A549 (cell line): ENCODE measurements around the gene LAMB3. TPM values are rescaled to one million over a fixed set of nuclear protein-coding genes. Genes with fewer than 3 reads are reported as not detected.

Experiments
- ATAC-seq, 2 experiments: fragments of 200-7000 bp in 1 of 2; fragments of >200 bp in 1 of 2; cut with Nextera tagmentation in 1 of 2; cut with Tn5 transposase in 1 of 2; 3 replicates each; pipeline versions ENCODE4 v1.8.0 to v1.9.1; 2018 to 2020; ENCODE audit warnings: mild to moderate bottlenecking in 1 of 2, moderate library complexity in 1 of 2
- CTCF ChIA-PET: fragments of 300-600 bp; sonication (Branson Sonifier 250); formaldehyde crosslinking; extraction: SDS; loops from one replicate; lab custom pipeline; 2021; ENCODE audit warnings: antibody characterized with exemption, inconsistent platforms; lab: Yijun Ruan, JAX
- POLR2A ChIA-PET: fragments of 350-600 bp; formaldehyde crosslinking; extraction: SDS; loops from one replicate; lab custom pipeline; 2021; ENCODE audit warnings: antibody characterized with exemption, inconsistent platforms; lab: Yijun Ruan, JAX
- DNase-seq, 2 experiments: peaks; one replicate each; pipeline versions ENCODE4 v3.0.0 to v3.0.0-alpha.2; 2011 to 2016; ENCODE audit warnings: low read depth in 1 of 2, low spot score in 1 of 2
- FAIRE-seq: peaks from 2 replicates; lab custom pipeline; 2011; peaks lifted over from hg19 to GRCh38; lab: Jason Lieb, UNC
- H3K27ac ChIP-seq, 2 experiments: fragments of >200 bp; sonication (Bioruptor Twin); formaldehyde crosslinking; 3 replicates each; pipeline ENCODE4 v1.5.1; 2016 to 2017
- H3K4me1 ChIP-seq: fragments of >200 bp; sonication (Bioruptor Twin); formaldehyde crosslinking; 3 replicates; pipeline ENCODE4 v1.6.1; 2016
- H3K4me2 ChIP-seq: fragments of >200 bp; sonication (Bioruptor Twin); formaldehyde crosslinking; 3 replicates; pipeline ENCODE4 v1.6.1; 2016
- H3K4me3 ChIP-seq: fragments of >200 bp; sonication (Bioruptor Twin); formaldehyde crosslinking; 3 replicates; pipeline ENCODE4 v1.5.1; 2016
- H3K9me3 ChIP-seq: fragments of >200 bp; sonication (Bioruptor Twin); formaldehyde crosslinking; 3 replicates; pipeline ENCODE4 v1.6.1; 2016
- BCL3 ChIP-seq: fragments of >200 bp; sonication (Bioruptor Twin); formaldehyde crosslinking; IDR thresholded peaks from 3 replicates; pipeline ENCODE4 v1.6.1; 2016
- BHLHE40 ChIP-seq: IDR thresholded peaks from 2 replicates; pipeline ENCODE4 v1.6.1; 2012; ENCODE audit warnings: low read depth, low read length, inconsistent platforms
- CBX8 ChIP-seq: fragments of 200-600 bp; sonication (generic); IDR thresholded peaks from 2 replicates; pipeline ENCODE4 v1.6.1; 2016
- CHD4 ChIP-seq: fragments of 200-600 bp; sonication (generic); IDR thresholded peaks from 2 replicates; pipeline ENCODE4 v1.6.1; 2016; ENCODE audit warnings: antibody characterized with exemption, mild to moderate bottlenecking, borderline replicate concordance
- CTCF ChIP-seq: fragments of >200 bp; sonication (Bioruptor Twin); formaldehyde crosslinking; IDR thresholded peaks from 3 replicates; pipeline ENCODE4 v1.5.1; 2016
- EHMT2 ChIP-seq: fragments of 200-600 bp; sonication (generic); IDR thresholded peaks from 2 replicates; pipeline ENCODE4 v1.6.1; 2016; ENCODE audit warnings: antibody characterized with exemption, low read depth, mild to moderate bottlenecking, moderate library complexity
- GATA3 ChIP-seq: IDR thresholded peaks from 2 replicates; pipeline ENCODE4 v1.6.1; 2012; ENCODE audit warnings: borderline replicate concordance
- HDAC2 ChIP-seq: fragments of 200-600 bp; sonication (generic); IDR thresholded peaks from 2 replicates; pipeline ENCODE4 v1.6.1; 2016
- HMGXB4 ChIP-seq: fragments of 250-450 bp; sonication (Bioruptor Pico); IDR thresholded peaks from 2 replicates; pipeline ENCODE4 v1.5.0; 2021; ENCODE audit warnings: mild to moderate bottlenecking, moderate library complexity, borderline replicate concordance
- HOXB13 ChIP-seq: fragments of 250-450 bp; sonication (Bioruptor Pico); IDR thresholded peaks from 2 replicates; pipeline ENCODE4 v1.5.0; 2020; ENCODE audit warnings: low read depth, mild to moderate bottlenecking, moderate library complexity
- KDM1A ChIP-seq: fragments of 200-600 bp; sonication (generic); IDR thresholded peaks from 2 replicates; pipeline ENCODE4 v1.6.1; 2016; ENCODE audit warnings: low read depth, mild to moderate bottlenecking
- MAFK ChIP-seq: fragments of 450-650 bp; IDR thresholded peaks from 2 replicates; pipeline ENCODE4 v1.6.1; 2014; ENCODE audit not compliant: partially characterized antibody
- NPAS2 ChIP-seq: fragments of 250-450 bp; sonication (Bioruptor Pico); IDR thresholded peaks from 2 replicates; pipeline ENCODE4 v1.8.0; 2022; ENCODE audit warnings: mild to moderate bottlenecking, moderate library complexity, borderline replicate concordance
- PBX3 ChIP-seq: IDR thresholded peaks from 2 replicates; pipeline ENCODE4 v1.6.1; 2012
- POLR2AphosphoS2 ChIP-seq: conservative IDR thresholded peaks from 2 replicates; pipeline ENCODE4 v1.6.1; 2012; ENCODE audit warnings: low read length, improper control_type of control experiment, inconsistent platforms
- RARB ChIP-seq: fragments of 250-450 bp; sonication (Bioruptor Pico); IDR thresholded peaks from 2 replicates; pipeline ENCODE4 v1.8.0; 2021; ENCODE audit warnings: mild to moderate bottlenecking, moderate library complexity
- REST ChIP-seq: fragments of 200-600 bp; sonication (generic); IDR thresholded peaks from 2 replicates; pipeline ENCODE4 v1.6.1; 2016; ENCODE audit warnings: antibody characterized with exemption, mild to moderate bottlenecking, moderate library complexity
- RNF2 ChIP-seq: fragments of 200-600 bp; sonication (generic); IDR thresholded peaks from 2 replicates; pipeline ENCODE4 v1.6.1; 2016; ENCODE audit warnings: low read depth, mild to moderate bottlenecking, antibody characterized with exemption, moderate library complexity, borderline replicate concordance
- SMC3 ChIP-seq: fragments of >200 bp; sonication (Bioruptor Twin); formaldehyde crosslinking; IDR thresholded peaks from 3 replicates; pipeline ENCODE4 v1.6.1; 2018; ENCODE audit warnings: inconsistent platforms
- SREBF2 ChIP-seq: fragments of 450-650 bp; IDR thresholded peaks from 2 replicates; pipeline ENCODE4 v1.6.1; 2014; ENCODE audit warnings: mild to moderate bottlenecking, moderate library complexity
- TFCP2L1 ChIP-seq: fragments of 250-450 bp; sonication (Bioruptor Pico); IDR thresholded peaks from 2 replicates; pipeline ENCODE4 v1.5.0; 2021; ENCODE audit warnings: mild to moderate bottlenecking
- ZC3H11A ChIP-seq: fragments of 450-650 bp; IDR thresholded peaks from 2 replicates; pipeline ENCODE4 v1.6.1; 2014; ENCODE audit warnings: antibody characterized with exemption, mild to moderate bottlenecking
- WGBS: methylation state at CpG from one replicate; pipeline ENCODE4 v1.1.6; 2017; ENCODE audit errors: missing lambda C conversion rate; 5-methylcytosine and 5-hydroxymethylcytosine counted together
- polyA plus RNA-seq, 4 experiments: library from polyadenylated mRNA; depleted of rRNA in 3 of 4; stranded (reverse); fragments of >200 nt; fragmentation: RNase III in 1 of 4; extraction: RNeasy Plus Mini Kit Qiagen cat#74134 plus additional on column Dnase treatment in 1 of 4; gene quantifications; 2 replicates in 3 of 4; 3 replicates in 1 of 4; pipeline ENCODE4 v1.2.3, GENCODE V29; 2011 to 2017

Gene LAMB3
- polyA plus RNA-seq, 2 of the 4 experiments (the other 2 are of a cell fraction) = 7.3 to 9.1 TPM

GRCh38 chr1:209647156-209647555 is 5.1 kb downstream of the LAMB3 start:
- no peak overlapping the region for H3K4me3 ChIP-seq
- no peaks in the 10 kb centered on the region for H3K9me3 ChIP-seq
- H3K4me1 ChIP-seq = peaks cover 55% of the 10 kb centered on the region
- H3K27ac ChIP-seq = peak overlapping the region; percentile 11 to 43; a peak in 4 of 6 replicates
- peak overlapping the region; percentile 14 for H3K4me2 ChIP-seq
- TF ChIP-seq MAFK (peak; percentile 15), HOXB13 (CRISPR knock-in tag) (no peak)
- no peak for FAIRE-seq
- POLR2A ChIA-PET = no interaction called here
- DNase-seq = no peak
- no peak for ATAC-seq
- CTCF ChIA-PET = interaction anchor here (0.7 to 3.0 kb wide), 4 partner anchors 12 to 45 kb away, joined by 3 to 11 read pairs (median 4); no protein-coding TSS in a partner anchor
- WGBS = 84% methylated on average over 4 of the region's 4 CpGs

- Histone ChIP-seq H3K4me2 (peak overlapping the region; percentile 14; the same call in 1 of the 3 replicates), H3K9me3 (no peaks in the 10 kb centered on the region), H3K27ac (peak overlapping the region in 1 of 2 experiments; percentile 43; a peak in 3 of 6 replicates), H3K4me3 (no peak overlapping the region), H3K4me1 (peaks cover 49% of the 10 kb centered on the region)
- ChIA-PET POLR2A (no interaction called here), CTCF (interaction anchor here (0.7 to 3.0 kb wide), 6 partner anchors 12 to 45 kb away, joined by 3 to 11 read pairs (median 3); no protein-coding TSS in a partner anchor)
- FAIRE-seq = no peak
- ATAC-seq = no peak; a peak in 1 of 6 replicates
- peak in 1 of 2 experiments; percentile 23 for DNase-seq
- 94% methylated on average over 5 of the region's 5 CpGs for WGBS
- TF ChIP-seq RNF2 (no peak), SREBF2 (no peak), CHD4 (no peak), PBX3 (no peak), BCL3 (no peak), REST (no peak), BHLHE40 (no peak), GATA3 (no peak), ZC3H11A (no peak), CBX8 (no peak), TFCP2L1 (CRISPR knock-in tag) (no peak), HDAC2 (no peak)
Measured at GRCh38 chr1:209646558-209646957, 5.7 kb downstream of the LAMB3 start.

- Histone ChIP-seq H3K9me3 (no peaks in the 10 kb centered on the region), H3K27ac (0 out of 6 replicates have a peak overlapping the region, but pooled peaks of 1 of the 2 experiments have one; percentile 43), H3K4me2 (no peak overlapping the region), H3K4me3 (no peak overlapping the region), H3K4me1 (peaks cover 41% of the 10 kb centered on the region)
- POLR2A ChIA-PET = no interaction called here
- CTCF ChIA-PET = interaction anchor here (0.7 to 3.0 kb wide), 6 partner anchors 11 to 45 kb away, joined by 3 to 11 read pairs (median 3); no protein-coding TSS in a partner anchor
- no peak for DNase-seq
- WGBS = 92% methylated on average over 16 of the region's 16 CpGs
- no peak for ATAC-seq
- FAIRE-seq = no peak
- TF ChIP-seq SMC3 = no peak
- TF ChIP-seq TFCP2L1 (CRISPR knock-in tag) = no peak
- TF ChIP-seq POLR2AphosphoS2 = no peak
- no peak for TF ChIP-seq MAFK
- TF ChIP-seq EHMT2 = no peak
- no peak for TF ChIP-seq NPAS2 (CRISPR knock-in tag)
- no peak for TF ChIP-seq CTCF
- no peak for TF ChIP-seq KDM1A
- TF ChIP-seq HMGXB4 (CRISPR knock-in tag) = no peak
- no peak for TF ChIP-seq SREBF2
- no peak for TF ChIP-seq RARB (CRISPR knock-in tag)
Measured at GRCh38 chr1:209645574-209646452, 6.4 kb downstream of the LAMB3 start.
